Keratinocyte (primary cell): ENCODE data around the gene HCN3. TPM values are rescaled to one million over a fixed set of nuclear protein-coding genes. Genes with fewer than 3 reads are reported as not detected.
"Not testable (repeated sequence)": the region's sequence is repeated elsewhere in the genome, so short reads cannot be mapped to it uniquely, and the experiment has no call there.

ENCODE experiments used
- DNase-seq: peaks from one replicate; pipeline ENCODE4 v3.0.0-alpha.2; 2011; ENCODE audit warnings: low read depth, missing footprints, low spot score
- FAIRE-seq: peaks from 2 replicates; lab custom pipeline; 2011; peaks lifted over from hg19 to GRCh38; lab: Jason Lieb, UNC
- H2AFZ ChIP-seq: 2 replicates; pipeline ENCODE4 v1.6.0; 2012; ENCODE audit warnings: low read length, control low read depth, inconsistent platforms; ENCODE audit not compliant: control insufficient read depth
- H3K27ac ChIP-seq: 2 replicates; pipeline ENCODE4 v1.5.1; 2011; ENCODE audit warnings: low read length; ENCODE audit not compliant: control insufficient read depth, insufficient read depth
- H3K27me3 ChIP-seq: 3 replicates; pipeline ENCODE4 v1.6.0; 2011; ENCODE audit warnings: low read length; ENCODE audit not compliant: control insufficient read depth, insufficient read depth; ENCODE audit errors: extremely low read depth
- H3K36me3 ChIP-seq, 2 experiments: 2 replicates in 1 of 2; 3 replicates in 1 of 2; pipeline ENCODE4 v1.5.1; 2011; ENCODE audit warnings: low read length in 2 of 2, mild to moderate bottlenecking in 1 of 2; ENCODE audit not compliant: control insufficient read depth in 2 of 2, insufficient read depth in 2 of 2; ENCODE audit errors: extremely low read depth in 1 of 2
- H3K4me1 ChIP-seq: 3 replicates; pipeline ENCODE4 v1.5.1; 2011; ENCODE audit warnings: low read length; ENCODE audit not compliant: control insufficient read depth, insufficient read depth; ENCODE audit errors: extremely low read depth
- H3K4me2 ChIP-seq: 3 replicates; pipeline ENCODE4 v1.6.0; 2011; ENCODE audit warnings: low read depth, low read length; ENCODE audit not compliant: control insufficient read depth, insufficient read depth; ENCODE audit errors: extremely low read depth
- H3K4me3 ChIP-seq, 3 experiments: fragments of 200-600 bp in 1 of 3; sonication (generic) in 1 of 3; 2 replicates in 2 of 3; 3 replicates in 1 of 3; pipeline ENCODE4 v1.5.1; 2011 to 2016; ENCODE audit warnings: low read length in 3 of 3, mild to moderate bottlenecking in 3 of 3, control low read depth in 2 of 3, inconsistent platforms in 1 of 3, low read depth in 1 of 3, mixed read lengths in 1 of 3, mixed run types in 1 of 3, moderate library complexity in 1 of 3; ENCODE audit not compliant: control insufficient read depth in 2 of 3, insufficient read depth in 2 of 3; ENCODE audit errors: extremely low read depth in 1 of 3
- H3K79me2 ChIP-seq: 2 replicates; pipeline ENCODE4 v1.6.0; 2012; ENCODE audit warnings: low read length; ENCODE audit not compliant: control insufficient read depth, insufficient read depth
- H3K9ac ChIP-seq: 3 replicates; pipeline ENCODE4 v1.6.0; 2011; ENCODE audit warnings: low read length; ENCODE audit not compliant: control insufficient read depth, insufficient read depth; ENCODE audit errors: extremely low read depth
- H3K9me1 ChIP-seq: 3 replicates; pipeline ENCODE4 v1.6.0; 2011; ENCODE audit warnings: low read length; ENCODE audit not compliant: control insufficient read depth, insufficient read depth; ENCODE audit errors: extremely low read depth
- H3K9me3 ChIP-seq: 2 replicates; pipeline ENCODE4 v1.5.1; 2012; ENCODE audit warnings: low read depth, low read length; ENCODE audit not compliant: control insufficient read depth
- H4K20me1 ChIP-seq: 3 replicates; pipeline ENCODE4 v1.6.0; 2011; ENCODE audit warnings: low read length; ENCODE audit not compliant: control insufficient read depth, insufficient read depth; ENCODE audit errors: extremely low read depth
- EZH2 ChIP-seq: IDR thresholded peaks from one replicate; pipeline ENCODE4 v1.6.1; 2012; ENCODE audit warnings: inconsistent platforms, mild to moderate bottlenecking, low read length, moderate library complexity
- dilution Hi-C: fragments of 300-500 bp; cut with MboI; formaldehyde crosslinking; loops from one replicate; pipeline ENCODE4 v1.7.0; 2020; ENCODE audit warnings: low sequenced_read_pairs; ENCODE audit not compliant: extremely low pct_ligation_motif_present
- polyA minus RNA-seq, 3 experiments: library from RNA; depleted of rRNA, polyadenylated mRNA; stranded (reverse); fragments of >200 nt; gene quantifications; 1 replicate in 1 of 3; 2 replicates in 1 of 3; 3 replicates in 1 of 3; pipeline ENCODE4 v1.2.3, GENCODE V29; 2011
- polyA plus RNA-seq, 5 experiments: library from polyadenylated mRNA; depleted of rRNA in 3 of 5; stranded (reverse) in 3 of 5; stranded (forward) in 1 of 5; unstranded in 1 of 5; fragments of >200 nt; gene quantifications; 1 replicate in 1 of 5; 2 replicates in 3 of 5; 3 replicates in 1 of 5; pipeline versions ENCODE4 v1.2.1 to v1.2.3, GENCODE V29; 2011 to 2012; ENCODE audit warnings: missing spikeins in 2 of 5, low read depth in 1 of 5, low replicate concordance in 1 of 5
- TF ChIP-seq, protein P1 (sequence below), 3 experiments: IDR thresholded peaks in 1 of 3; conservative IDR thresholded peaks in 1 of 3; optimal IDR thresholded peaks in 1 of 3; 2 replicates in 2 of 3; 3 replicates in 1 of 3; pipeline versions ENCODE3 to v1.5.1; 2011; ENCODE audit warnings: low read length in 3 of 3, mild to moderate bottlenecking in 3 of 3, moderate library complexity in 2 of 3, control low read depth in 1 of 3, inconsistent platforms in 1 of 3; ENCODE audit not compliant: insufficient read depth in 2 of 3; ENCODE audit errors: extremely low read depth in 1 of 3

HCN3 gene
- 2.9 to 4.8 TPM (median 3.0 TPM) in 3 replicates for polyA plus RNA-seq
- 1.3 TPM for polyA plus RNA-seq (2011; ENCODE audit: low read depth)
- polyA plus RNA-seq (2011; cell fraction: cytosol; rRNA removed) = 1.4 and 1.5 TPM in 2 replicates
- 19.9 and 21.8 TPM in 2 replicates for polyA plus RNA-seq (2011; cell fraction: nucleus; rRNA removed)
- polyA plus RNA-seq (2012; ENCODE audit: low replicate concordance) = 1.2 and 1.9 TPM in 2 replicates
- polyA minus RNA-seq = 4.9 to 6.6 TPM (median 5.9 TPM) in 3 replicates
- polyA minus RNA-seq (2011; cell fraction: cytosol; rRNA and poly(A)+ RNA removed) = 1.9 TPM
- 3.4 and 5.6 TPM in 2 replicates for polyA minus RNA-seq (2011; cell fraction: nucleus; rRNA and poly(A)+ RNA removed)

DNA sequence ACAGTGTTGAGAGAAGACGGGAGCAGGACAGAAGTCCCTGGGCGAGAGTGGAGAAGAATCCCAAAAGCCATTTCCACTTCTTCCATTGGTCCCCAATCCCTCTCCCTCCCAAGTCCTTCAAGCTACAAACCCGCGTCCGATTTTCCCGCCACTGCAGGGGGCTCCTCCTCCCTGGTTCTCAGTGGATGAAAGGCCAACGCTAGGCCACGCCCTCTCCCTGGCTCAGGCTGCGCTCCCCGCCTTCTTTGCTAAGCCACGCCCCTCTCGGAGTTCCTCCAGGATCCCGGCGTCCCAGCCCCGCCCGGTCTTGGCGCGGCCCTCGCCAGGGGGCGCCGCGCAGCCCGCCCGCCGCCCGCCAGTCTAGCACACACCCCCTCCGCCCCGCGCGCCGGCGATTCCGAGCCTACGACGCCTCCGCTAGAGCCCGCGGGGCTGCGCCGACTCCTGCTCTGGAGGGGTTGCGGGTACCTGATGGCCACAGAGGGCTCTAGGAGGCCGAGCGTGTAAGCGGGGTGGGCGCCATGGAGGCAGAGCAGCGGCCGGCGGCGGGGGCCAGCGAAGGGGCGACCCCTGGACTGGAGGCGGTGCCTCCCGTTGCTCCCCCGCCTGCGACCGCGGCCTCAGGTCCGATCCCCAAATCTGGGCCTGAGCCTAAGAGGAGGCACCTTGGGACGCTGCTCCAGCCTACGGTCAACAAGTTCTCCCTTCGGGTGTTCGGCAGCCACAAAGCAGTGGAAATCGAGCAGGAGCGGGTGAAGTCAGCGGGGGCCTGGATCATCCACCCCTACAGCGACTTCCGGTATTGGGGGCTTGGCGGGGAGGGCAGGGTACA lies at the start of gene HCN3:
Gene HCN3, plus strand, starts transcription at position 394 of the 832 bp plus-strand sequence. Its CDS starts 128 bp downstream, at position 522.
- Histone ChIP-seq H3K27ac (peak within 1 kb of the TSS; percentile 14), H3K36me3 (no peaks in the 10 kb centered on the region), H3K79me2 (peaks cover 6% of the 10 kb centered on the region), H4K20me1 (no peaks in the 10 kb centered on the region), H3K4me2 (peak within 1 kb of the TSS; percentile 90), H3K27me3 (no peaks in the 10 kb centered on the region), H3K4me3 (peak within 1 kb of the TSS; percentile 66 to 82 (median 73)), H3K9me3 (no peaks in the 10 kb centered on the region), H2AFZ (peak within 1 kb of the TSS; percentile 87), H3K4me1 (peaks cover 19% of the 10 kb centered on the region), H3K9me1 (no peaks in the 10 kb centered on the region), H3K9ac (peak within 1 kb of the TSS; percentile 68)
- FAIRE-seq (no peak), DNase-seq (peak; percentile 84)
- no peak for TF ChIP-seq EZH2
- TF ChIP-seq, protein P1, sequence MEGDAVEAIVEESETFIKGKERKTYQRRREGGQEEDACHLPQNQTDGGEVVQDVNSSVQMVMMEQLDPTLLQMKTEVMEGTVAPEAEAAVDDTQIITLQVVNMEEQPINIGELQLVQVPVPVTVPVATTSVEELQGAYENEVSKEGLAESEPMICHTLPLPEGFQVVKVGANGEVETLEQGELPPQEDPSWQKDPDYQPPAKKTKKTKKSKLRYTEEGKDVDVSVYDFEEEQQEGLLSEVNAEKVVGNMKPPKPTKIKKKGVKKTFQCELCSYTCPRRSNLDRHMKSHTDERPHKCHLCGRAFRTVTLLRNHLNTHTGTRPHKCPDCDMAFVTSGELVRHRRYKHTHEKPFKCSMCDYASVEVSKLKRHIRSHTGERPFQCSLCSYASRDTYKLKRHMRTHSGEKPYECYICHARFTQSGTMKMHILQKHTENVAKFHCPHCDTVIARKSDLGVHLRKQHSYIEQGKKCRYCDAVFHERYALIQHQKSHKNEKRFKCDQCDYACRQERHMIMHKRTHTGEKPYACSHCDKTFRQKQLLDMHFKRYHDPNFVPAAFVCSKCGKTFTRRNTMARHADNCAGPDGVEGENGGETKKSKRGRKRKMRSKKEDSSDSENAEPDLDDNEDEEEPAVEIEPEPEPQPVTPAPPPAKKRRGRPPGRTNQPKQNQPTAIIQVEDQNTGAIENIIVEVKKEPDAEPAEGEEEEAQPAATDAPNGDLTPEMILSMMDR (optimal IDR thresholded peaks at IDR 0.05 in 1 of 3, IDR thresholded peaks at IDR 0.05 in 1 of 3, conservative IDR thresholded peaks at IDR 0.05 in 1 of 3; ENCODE audit: extremely low read depth in 1 of 3, insufficient read depth in 2 of 3, low read length in 3 of 3) = peak in 2 of 3 experiments; percentile 35 to 71
- dilution Hi-C loops = no loop called here

DNA sequence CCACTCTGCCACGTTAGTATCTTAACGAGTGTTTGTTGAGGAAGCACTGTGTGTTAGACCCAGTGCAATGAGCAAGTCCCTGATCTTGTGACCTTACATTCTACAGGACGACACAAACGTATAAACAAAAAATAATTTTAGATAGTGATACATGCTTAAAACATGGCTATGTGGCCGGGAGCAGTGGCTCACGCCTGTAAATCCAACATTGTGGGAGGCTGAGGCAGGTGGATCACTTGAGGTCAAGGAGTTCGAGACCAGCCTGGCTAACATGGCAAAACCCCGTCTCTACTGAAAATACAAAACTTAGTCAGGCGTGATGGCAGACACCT lies 49.2 kb upstream of the HCN3 start:
- Histone ChIP-seq H4K20me1 (no peaks in the 10 kb centered on the region), H3K36me3 (no peaks in the 10 kb centered on the region), H3K27me3 (no peaks in the 10 kb centered on the region), H3K9me3 (no peaks in the 10 kb centered on the region), H3K4me1 (peaks cover 37% of the 10 kb centered on the region), H3K9ac (peak overlapping the region; percentile 80), H3K4me2 (peak overlapping the region; percentile 87), H3K27ac (peak overlapping the region; percentile 87), H3K9me1 (peaks cover 3% of the 10 kb centered on the region), H2AFZ (peak overlapping the region; percentile 98), H3K4me3 (peak overlapping the region in 2 of 3 experiments; percentile 78 to 94), H3K79me2 (peaks cover 13% of the 10 kb centered on the region)
- DNase-seq (no peak), FAIRE-seq (no peak)
- no peak for TF ChIP-seq EZH2
- TF ChIP-seq, protein P1 (optimal IDR thresholded peaks at IDR 0.05 in 1 of 3, IDR thresholded peaks at IDR 0.05 in 1 of 3, conservative IDR thresholded peaks at IDR 0.05 in 1 of 3; ENCODE audit: extremely low read depth in 1 of 3, insufficient read depth in 2 of 3, low read length in 3 of 3) = no peak
- dilution Hi-C loops = no loop called here

DNA sequence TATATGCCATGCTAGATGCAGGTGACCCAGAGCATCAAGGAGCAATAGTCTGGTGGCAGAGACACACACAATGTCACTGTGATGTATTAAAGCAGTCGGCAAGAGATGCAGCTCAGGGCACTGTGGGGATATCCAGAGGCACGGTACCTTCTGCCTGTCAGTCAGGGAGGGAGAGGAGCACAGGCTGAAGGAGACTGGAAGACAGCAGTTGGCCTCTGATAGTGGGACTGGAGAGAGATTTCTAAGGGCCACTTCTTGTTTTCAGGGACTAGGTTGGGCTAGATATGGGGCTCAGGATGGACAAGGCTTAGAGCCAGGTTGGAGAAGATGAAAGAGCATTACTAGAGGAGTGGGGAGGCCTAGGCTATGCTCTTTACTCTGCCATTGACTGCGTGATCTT lies 46.0 kb upstream of the HCN3 start:
- H3K4me3 ChIP-seq, FAIRE-seq, H2AFZ ChIP-seq, H3K27ac ChIP-seq, H3K27me3 ChIP-seq, H3K36me3 ChIP-seq, H3K9me1 ChIP-seq, H4K20me1 ChIP-seq, dilution Hi-C loops, H3K79me2 ChIP-seq, H3K4me2 ChIP-seq, H3K9me3 ChIP-seq, H3K9ac ChIP-seq, DNase-seq: not testable (repeated sequence)
- peaks cover 11% of the 10 kb centered on the region for H3K4me1 ChIP-seq
